ENCODE data around the gene CCDC74B. TPM values are rescaled to one million over a fixed set of nuclear protein-coding genes. Genes with fewer than 3 reads are reported as not detected.
"Not testable (repeated sequence)": the region's sequence is repeated elsewhere in the genome, so short reads cannot be mapped to it uniquely, and the experiment has no call there.

The CCDC74B gene
- total and polyA plus RNA-seq, 5 donors: 0.72 to 2.2 (median 1.4) TPM

DNA sequence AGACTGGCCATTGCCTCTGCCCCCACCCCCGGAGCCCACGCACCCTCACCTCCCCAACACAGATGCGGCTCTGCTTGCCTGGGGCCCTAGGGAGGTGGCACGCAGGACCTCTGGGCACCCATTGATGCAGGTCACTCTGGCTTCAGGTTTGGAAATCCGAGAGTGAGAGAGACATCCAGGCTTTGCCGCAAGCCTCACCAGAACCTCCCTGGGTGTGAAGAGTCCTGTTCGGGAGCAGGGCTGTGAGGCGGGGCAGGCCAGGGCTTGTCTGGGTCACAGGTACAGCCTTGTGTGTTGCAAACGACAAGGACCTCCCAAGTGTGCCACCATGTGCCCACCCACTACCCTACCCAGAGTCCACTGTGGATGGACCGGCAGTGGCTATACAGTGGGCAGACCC is 8.4 kb downstream of the CCDC74B start:
- ATAC-seq; H3K27me3 ChIP-seq (ENCODE audit: control insufficient read depth, insufficient read depth); intact Hi-C loops (cut with DNase I); H3K4me1 ChIP-seq (ENCODE audit: control insufficient read depth, insufficient read depth, low read length); H3K9me3 ChIP-seq (ENCODE audit: control insufficient read depth, low read length); H3K4me3 ChIP-seq (ENCODE audit: low read length); H3K27ac ChIP-seq (ENCODE audit: low read length); DNase-seq: not testable (repeated sequence)
- WGBS: 92% methylated on average over 9 of the region's 10 CpGs

GRCh38 chr2:130135692-130136541 is 9.0 kb downstream of the CCDC74B start:
- WGBS: 86% methylated on average over 15 of the region's 15 CpGs
- no peak overlapping the region for H3K4me3 ChIP-seq (ENCODE audit: low read length)

GRCh38 chr2:130129120-130129829 is 15.6 kb downstream of the CCDC74B start, which contains the start of gene POTEF:
TSS of gene POTEF (minus strand) at chr2:130129222. CDS start at chr2:130120515, 8,707 bp downstream.
- ATAC-seq; H3K4me3 ChIP-seq (ENCODE audit: low read length); H3K27ac ChIP-seq (ENCODE audit: low read length); H3K9me3 ChIP-seq (ENCODE audit: control insufficient read depth, low read length); H3K4me1 ChIP-seq (ENCODE audit: control insufficient read depth, insufficient read depth, low read length); H3K27me3 ChIP-seq (ENCODE audit: control insufficient read depth, insufficient read depth); DNase-seq; intact Hi-C loops (cut with DNase I): not testable (repeated sequence)
- 88% methylated on average over 16 of the region's 29 CpGs for WGBS

More at GRCh38 chr2:130135692-130136541, 9.0 kb downstream of the CCDC74B start:
- no peak for DNase-seq
- H3K4me1 ChIP-seq (ENCODE audit: control insufficient read depth, insufficient read depth, low read length): no peaks in the 10 kb centered on the region
- intact Hi-C loops (cut with DNase I): no loop called here
- no peaks in the 10 kb centered on the region for H3K27me3 ChIP-seq (ENCODE audit: control insufficient read depth, insufficient read depth)
- no peak overlapping the region for H3K27ac ChIP-seq (ENCODE audit: low read length)
- H3K9me3 ChIP-seq (ENCODE audit: control insufficient read depth, low read length): no peaks in the 10 kb centered on the region
- ATAC-seq: no peak

- H3K4me1 ChIP-seq (ENCODE audit: control insufficient read depth, insufficient read depth, low read length); H3K27ac ChIP-seq (ENCODE audit: low read length); DNase-seq; intact Hi-C loops (cut with DNase I); H3K4me3 ChIP-seq (ENCODE audit: low read length); H3K9me3 ChIP-seq (ENCODE audit: control insufficient read depth, low read length); H3K27me3 ChIP-seq (ENCODE audit: control insufficient read depth, insufficient read depth): not testable (repeated sequence)
- WGBS: 90% methylated on average over 11 of the region's 14 CpGs
- peak in 1 of 2 donors; percentile 28 for ATAC-seq
Observed at GRCh38 chr2:130128464-130128863, 16.4 kb downstream of the CCDC74B start.

- intact Hi-C loops (cut with DNase I): not testable (repeated sequence)
- WGBS: no CpG with 5 or more reads among the region's 9 CpGs
Observed at GRCh38 chr2:130127726-130128125, 17.2 kb downstream of the CCDC74B start.

GRCh38 chr2:130120924-130121323 is 24.0 kb downstream of the CCDC74B start:
- DNase-seq; H3K27me3 ChIP-seq (ENCODE audit: control insufficient read depth, insufficient read depth); H3K4me3 ChIP-seq (ENCODE audit: low read length); intact Hi-C loops (cut with DNase I); H3K9me3 ChIP-seq (ENCODE audit: control insufficient read depth, low read length); ATAC-seq; H3K27ac ChIP-seq (ENCODE audit: low read length); H3K4me1 ChIP-seq (ENCODE audit: control insufficient read depth, insufficient read depth, low read length): not testable (repeated sequence)
- 93% methylated on average over 35 of the region's 45 CpGs for WGBS

More at GRCh38 chr2:130127726-130128125, 17.2 kb downstream of the CCDC74B start:
- not testable (repeated sequence) for H3K4me3 ChIP-seq (ENCODE audit: low read length); H3K27me3 ChIP-seq (ENCODE audit: control insufficient read depth, insufficient read depth); H3K9me3 ChIP-seq (ENCODE audit: control insufficient read depth, low read length); ATAC-seq; H3K27ac ChIP-seq (ENCODE audit: low read length); DNase-seq; H3K4me1 ChIP-seq (ENCODE audit: control insufficient read depth, insufficient read depth, low read length)

DNA sequence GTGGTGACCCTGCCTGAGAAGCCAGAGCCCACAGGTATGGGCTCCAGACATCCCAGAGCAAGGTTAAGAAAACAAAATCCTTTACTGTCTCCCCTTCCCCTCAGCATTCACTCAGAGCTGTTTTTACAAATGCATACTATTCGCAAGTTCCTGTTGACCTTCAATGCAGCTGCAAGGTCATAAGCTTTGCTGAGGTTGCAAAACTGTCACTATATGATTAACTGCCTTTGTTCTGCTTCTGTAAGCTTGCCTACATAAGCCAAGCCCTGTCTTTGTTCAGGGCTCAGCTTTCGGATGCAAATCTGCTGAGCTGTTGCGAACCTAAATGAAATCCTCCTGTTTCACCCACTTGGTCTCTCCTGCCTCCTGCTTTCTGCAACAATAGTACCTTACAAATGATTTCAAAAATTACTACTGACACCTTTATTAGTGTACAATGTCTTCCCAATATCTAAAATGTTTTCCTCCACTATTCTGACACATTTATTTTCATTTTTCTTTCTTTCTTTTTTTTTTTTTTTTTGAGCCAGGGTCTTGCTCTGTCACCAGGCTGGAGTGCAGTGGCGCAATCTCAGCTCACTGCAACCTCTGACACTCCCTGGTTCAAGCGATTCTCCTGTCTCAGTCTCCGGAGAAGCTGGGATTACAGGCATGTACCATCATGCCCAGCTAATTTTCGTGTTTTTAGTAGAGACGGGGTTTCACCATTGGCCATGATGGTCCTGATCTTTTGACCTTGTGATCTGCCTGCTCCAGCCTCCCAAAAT is 42.1 kb downstream of the CCDC74B start:
- H3K27me3 ChIP-seq (ENCODE audit: control insufficient read depth, insufficient read depth); ATAC-seq; intact Hi-C loops (cut with DNase I); H3K4me1 ChIP-seq (ENCODE audit: control insufficient read depth, insufficient read depth, low read length); H3K27ac ChIP-seq (ENCODE audit: low read length); H3K9me3 ChIP-seq (ENCODE audit: control insufficient read depth, low read length); H3K4me3 ChIP-seq (ENCODE audit: low read length); DNase-seq: not testable (repeated sequence)
- 59% methylated on average over 7 of the region's 8 CpGs for WGBS

Other genes starting within 250 kb of the CCDC74B start
- under 1 TPM in 1 of 4 donors, not detected in 3; 0.14 TPM for gene RAB6C, start 165.4 kb downstream of the CCDC74B start, total RNA-seq
- gene RAB6C, start 165.4 kb downstream of the CCDC74B start, polyA plus RNA-seq: 0.07 TPM
- gene POTEF, start 15.9 kb downstream of the CCDC74B start, total RNA-seq: under 1 TPM in 3 of 4 donors, not detected in 1; 0.08 to 0.23 (median 0.15) TPM
- gene POTEF, start 15.9 kb downstream of the CCDC74B start, polyA plus RNA-seq: 0.05 TPM
- gene SMPD4, start 36.5 kb upstream of the CCDC74B start, total RNA-seq: 10 to 100 TPM; 22.3 to 24.8 (median 24.2) TPM
- gene SMPD4, start 36.5 kb upstream of the CCDC74B start, polyA plus RNA-seq: 19.9 TPM
- 100 to 1,000 TPM; 222 to 339 (median 260) TPM for gene MZT2B, start 37.1 kb upstream of the CCDC74B start, total RNA-seq
- gene MZT2B, start 37.1 kb upstream of the CCDC74B start, polyA plus RNA-seq: 287 TPM
- gene TUBA3E, start 53.3 kb upstream of the CCDC74B start, total RNA-seq: 10 to 100 TPM in 2 of 4 donors, 1 to 10 TPM in 2; 2.8 to 17.2 (median 9.4) TPM
- 28.8 TPM for gene TUBA3E, start 53.3 kb upstream of the CCDC74B start, polyA plus RNA-seq
- 10 to 100 TPM; 48.0 to 59.9 (median 55.8) TPM for gene IMP4, start 197.8 kb upstream of the CCDC74B start, total RNA-seq
- gene IMP4, start 197.8 kb upstream of the CCDC74B start, polyA plus RNA-seq: 50.4 TPM
- gene PTPN18, start 210.9 kb upstream of the CCDC74B start, total RNA-seq: 10 to 100 TPM; 22.9 to 26.0 (median 24.8) TPM
- gene PTPN18, start 210.9 kb upstream of the CCDC74B start, polyA plus RNA-seq: 16.4 TPM

Data from right cardiac atrium (tissue), 5 donors.